ENCODE results near the gene PANK3.
A peak's percentile ranks its signal among the peaks of the same experiment; 100 is the strongest.
"Not testable (repeated sequence)": the region's sequence is repeated elsewhere in the genome, so short reads cannot be mapped to it uniquely, and the experiment has no call there.

The PANK3 gene

GRCh38 chr5:168591302-168592013, 12.3 kb upstream of the PANK3 start:
- DNase-seq, result no peak

DNA sequence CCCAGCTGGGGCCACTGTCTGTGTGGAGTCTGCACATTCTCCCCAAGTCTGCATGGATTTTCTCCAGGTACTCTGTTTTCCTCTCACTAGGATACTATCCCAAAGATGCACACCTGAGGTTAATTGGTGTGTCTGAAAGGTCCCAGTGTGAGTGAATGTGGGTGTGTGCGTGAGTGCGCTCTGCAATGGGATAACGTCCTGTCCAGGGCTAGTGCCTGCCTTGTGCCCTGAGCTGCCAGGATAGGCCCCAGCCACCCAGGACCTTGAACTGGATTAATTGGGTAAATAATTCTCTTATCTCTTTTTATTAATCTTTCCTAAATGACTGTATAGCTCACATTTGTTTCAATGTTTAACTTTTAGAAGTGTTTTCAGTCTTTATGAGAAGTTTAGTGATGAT, 11.5 kb upstream of the PANK3 start:
- no peak for DNase-seq

DNA sequence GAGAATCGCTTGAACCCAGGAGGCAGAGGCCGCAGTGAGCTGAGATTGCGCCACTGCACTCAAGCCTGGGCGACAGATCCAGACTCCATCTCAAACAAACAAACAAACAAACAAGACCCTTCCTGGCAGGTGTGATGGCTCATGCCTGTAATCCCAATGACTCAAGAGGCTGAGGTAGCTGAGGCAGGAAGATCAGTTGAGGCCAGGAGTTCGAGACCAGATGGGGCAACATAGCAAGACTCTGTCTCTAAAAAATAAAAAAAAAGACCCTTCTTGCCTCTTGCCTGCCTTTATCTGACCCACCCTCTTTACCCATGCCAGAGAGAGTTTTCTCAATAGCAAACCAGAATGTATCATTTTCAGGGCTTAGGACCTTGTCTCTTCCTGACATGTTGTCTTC, 8.8 kb upstream of the PANK3 start:
- no peak for DNase-seq

DNA sequence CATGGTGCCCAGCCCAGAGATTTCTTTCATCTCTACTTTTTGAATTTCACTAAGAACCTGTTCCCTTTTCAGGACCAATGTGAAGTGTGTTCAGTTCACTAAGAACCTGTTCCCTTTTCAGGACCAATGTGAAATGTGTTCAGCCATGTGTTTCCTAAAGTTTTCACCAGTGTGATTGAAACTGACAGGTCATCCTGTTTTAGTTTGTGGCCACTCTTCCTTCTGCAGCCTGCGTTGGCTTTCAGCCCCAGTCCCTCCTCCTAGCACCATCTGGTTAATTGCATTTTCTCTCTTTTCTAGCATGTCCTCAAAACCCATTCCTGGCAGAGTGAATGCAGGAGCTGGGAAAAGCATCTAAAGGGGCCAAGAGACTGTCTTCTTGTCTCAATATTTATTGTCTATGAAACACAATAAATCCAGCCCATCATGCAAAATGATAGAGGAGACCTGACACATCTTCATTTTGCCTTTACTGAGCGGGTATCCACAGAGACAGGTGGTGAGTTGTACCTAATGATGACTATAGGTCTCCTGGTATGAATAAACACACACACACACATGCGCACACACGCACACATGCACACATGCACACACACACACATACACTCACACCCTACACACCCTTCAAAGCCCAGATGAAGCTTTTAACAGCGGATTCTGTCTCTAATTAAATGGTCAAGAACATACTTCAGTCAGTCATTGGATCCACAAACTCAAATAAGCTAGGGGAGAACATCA, 6.1 kb upstream of the PANK3 start:
- DNase-seq, result no peak

DNA sequence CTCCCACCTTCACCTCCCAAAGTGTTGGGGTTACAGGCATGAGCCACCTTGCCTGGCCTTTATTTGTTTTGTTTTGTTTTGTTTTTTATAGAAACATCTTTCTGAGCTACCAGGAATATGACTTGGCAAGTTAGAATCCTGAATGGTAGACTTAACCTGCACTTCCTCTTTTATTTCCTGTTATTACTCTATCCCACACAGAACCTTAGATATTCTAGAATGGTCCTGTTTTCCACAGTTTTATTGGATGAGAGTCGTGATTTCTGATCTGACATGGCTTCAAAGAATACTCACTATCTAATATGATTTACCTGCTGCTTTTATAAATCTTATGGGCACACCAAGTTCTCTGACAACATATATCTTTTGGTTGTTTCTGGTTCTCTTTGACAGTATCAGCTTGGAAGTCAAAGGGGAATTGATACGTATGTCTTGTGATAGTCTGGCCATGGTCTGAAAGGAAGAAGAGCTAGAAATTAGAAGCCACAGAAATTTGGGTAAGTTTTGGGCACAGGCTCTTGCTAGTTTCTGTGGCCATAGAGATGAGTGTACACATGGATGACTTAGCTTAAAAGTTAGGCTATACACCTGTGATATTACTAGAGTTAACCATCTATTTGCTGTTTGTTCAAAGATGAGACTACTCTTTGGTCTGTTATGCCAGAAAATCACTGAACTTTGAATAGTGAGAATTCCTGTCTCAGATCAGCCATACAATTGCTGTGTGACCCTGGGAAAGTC, 4.7 kb upstream of the PANK3 start:
- DNase-seq, result no peak

GRCh38 chr5:168580814-168581469, 1.8 kb upstream of the PANK3 start:
- DNase-seq, result not testable (repeated sequence)

DNA sequence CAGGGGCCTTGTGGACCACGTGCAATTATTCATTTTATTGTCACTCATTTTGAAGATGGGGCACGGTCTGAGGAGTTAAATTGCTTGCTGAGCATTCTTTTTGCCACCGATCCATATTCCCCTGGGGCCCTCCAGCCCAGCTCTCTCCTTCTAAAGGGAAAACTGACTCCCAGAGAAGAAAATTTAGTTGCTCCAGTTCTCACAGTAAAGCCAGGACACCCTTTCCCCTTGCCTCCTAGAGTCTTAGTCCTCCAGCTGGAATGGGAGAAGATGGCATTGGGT, 1.0 kb upstream of the PANK3 start:
- DNase-seq, result no peak

DNA sequence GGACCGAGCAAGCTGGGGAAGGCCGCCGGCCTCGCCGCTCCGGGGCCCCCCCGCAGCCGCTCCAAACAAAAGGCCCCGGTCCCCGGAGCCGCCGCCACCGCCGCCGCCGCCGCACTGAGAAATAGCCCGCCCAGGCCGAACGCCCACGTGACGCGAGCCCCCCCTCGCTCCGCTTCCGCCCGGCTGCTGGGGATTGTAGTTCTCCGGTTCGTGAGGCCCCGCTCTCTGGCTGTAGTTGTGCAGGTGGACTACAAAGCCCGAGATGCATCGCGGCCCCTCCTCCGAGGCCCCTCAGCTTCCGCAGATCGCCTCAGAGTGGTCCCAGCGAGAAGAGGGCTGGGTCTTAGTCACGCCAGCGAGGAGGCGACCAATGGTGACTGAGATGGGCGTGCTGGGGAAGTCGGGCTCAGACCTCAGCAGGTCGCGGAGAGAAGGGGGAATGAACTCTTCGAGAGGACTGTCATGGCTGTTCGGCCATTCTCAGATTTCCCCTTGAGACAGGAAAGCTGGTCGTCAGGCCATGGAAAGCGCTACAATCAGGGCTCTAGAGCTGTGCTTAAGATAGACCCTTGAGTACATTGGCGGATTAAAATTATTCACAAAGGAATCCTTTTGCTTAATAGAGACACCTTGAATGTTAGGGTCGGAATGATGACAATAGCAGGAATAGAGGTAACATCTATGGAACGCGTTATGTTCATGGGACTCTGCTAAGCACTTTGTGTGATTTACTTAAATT, 489 bp upstream of the PANK3 start:
- DNase-seq, result peak; percentile 97

- DNase-seq, result no peak
Observed at GRCh38 chr5:168578006-168578405, 1.2 kb downstream of the PANK3 start.

DNA sequence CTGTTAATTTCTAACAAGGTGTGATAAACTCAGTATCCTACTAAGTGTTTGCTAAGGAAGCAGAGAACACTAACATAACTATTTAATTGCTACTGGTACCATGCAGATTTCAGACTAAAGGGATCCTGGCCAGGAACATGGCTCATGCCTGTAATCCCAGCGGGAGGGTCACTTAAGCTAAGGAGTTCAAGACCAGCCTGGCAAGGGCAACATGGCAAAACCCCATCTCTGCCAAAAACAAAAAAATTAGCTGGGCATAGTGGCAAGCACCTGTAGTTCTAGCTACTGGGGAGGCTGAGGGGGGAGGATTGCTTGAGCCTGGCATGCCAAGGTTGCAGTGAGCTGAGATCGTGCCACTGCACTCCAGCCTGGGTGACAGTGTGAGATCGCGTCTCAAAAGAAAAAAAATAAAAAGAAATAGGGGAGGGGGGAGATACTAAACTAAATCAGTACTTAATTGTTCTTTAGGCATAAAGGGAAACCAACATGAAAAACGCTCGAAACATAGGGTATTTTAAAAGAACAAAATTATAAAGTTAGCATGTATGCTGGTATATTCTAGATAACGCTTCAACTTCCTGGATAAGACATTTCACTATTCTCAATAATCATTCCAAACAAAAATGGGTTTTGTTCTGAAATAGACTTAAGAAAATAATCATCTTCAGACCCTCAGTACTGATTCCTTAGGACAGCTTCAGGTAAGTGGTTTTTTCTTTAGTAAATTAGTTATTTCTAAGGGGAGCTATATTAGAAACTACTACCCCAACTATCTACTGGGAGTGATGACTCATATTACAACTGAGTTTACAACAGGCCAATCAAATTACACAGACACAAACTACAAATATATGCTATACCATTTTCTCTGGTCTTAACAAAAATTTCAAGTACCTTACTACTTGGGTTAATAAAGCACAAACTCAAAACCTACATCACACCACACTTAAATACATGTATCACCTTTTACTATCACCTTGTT, 3.5 kb downstream of the PANK3 start:
- DNase-seq, result no peak

DNA sequence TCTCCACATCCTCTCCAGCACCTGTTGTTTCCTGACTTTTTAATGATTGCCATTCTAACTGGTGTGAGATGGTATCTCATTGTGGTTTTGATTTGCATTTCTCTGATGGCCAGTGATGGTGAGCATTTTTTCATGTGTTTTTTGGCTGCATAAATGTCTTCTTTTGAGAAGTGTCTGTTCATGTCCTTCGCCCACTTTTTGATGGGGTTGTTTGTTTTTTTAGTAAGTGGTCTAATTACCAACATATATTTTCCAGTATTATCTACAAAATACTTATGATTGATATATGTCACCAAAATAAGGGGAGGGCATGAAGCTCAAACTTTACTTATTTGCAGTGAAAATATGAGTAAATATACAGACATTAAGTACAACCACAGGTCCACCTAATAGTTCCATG, 5.0 kb downstream of the PANK3 start:
- not testable (repeated sequence) for DNase-seq

- DNase-seq, result not testable (repeated sequence)
Observed at GRCh38 chr5:168573663-168574062, 5.5 kb downstream of the PANK3 start.

DNA sequence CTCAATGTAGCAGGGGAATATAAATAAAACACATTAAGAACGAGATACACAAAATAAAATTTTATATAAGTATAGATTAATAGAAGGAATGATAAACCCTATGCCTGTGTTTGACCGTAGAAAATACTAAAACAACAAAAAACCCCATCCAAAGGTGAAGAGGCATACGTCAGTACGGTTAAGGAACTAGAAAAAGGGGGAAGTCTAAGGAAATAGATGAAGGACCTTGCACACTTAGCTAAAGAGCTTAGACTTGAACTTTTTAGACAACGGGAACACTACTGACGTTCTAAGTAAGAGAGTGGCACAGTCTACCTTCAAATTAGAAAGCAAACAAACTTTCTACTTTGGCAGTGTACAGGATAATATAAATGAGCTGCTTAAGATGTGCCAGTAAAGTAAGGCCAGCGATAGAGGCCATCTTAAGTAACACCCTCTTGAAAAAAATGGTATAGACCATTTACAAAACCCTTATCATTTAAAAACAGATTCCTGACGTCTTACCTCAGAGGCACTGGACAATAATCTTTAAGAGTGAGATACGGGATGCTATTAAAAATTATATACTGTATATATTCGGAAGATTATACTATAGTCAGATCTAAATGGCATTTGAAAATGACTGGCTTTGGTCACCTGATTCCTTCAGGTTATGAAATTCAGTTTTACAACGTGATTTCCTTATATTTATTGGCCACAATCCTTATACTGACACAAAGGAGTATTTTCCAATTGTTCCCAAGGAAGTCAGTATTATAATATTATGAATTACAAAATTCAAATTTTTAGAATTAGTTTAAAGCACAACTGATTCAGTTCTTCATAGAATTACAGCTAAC, 8.5 kb downstream of the PANK3 start:
- DNase-seq, result no peak

- DNase-seq, result no peak
Observed at GRCh38 chr5:168568738-168569137, 10.4 kb downstream of the PANK3 start.

- no peak for DNase-seq
Observed at GRCh38 chr5:168563959-168564358, 15.2 kb downstream of the PANK3 start.

DNA sequence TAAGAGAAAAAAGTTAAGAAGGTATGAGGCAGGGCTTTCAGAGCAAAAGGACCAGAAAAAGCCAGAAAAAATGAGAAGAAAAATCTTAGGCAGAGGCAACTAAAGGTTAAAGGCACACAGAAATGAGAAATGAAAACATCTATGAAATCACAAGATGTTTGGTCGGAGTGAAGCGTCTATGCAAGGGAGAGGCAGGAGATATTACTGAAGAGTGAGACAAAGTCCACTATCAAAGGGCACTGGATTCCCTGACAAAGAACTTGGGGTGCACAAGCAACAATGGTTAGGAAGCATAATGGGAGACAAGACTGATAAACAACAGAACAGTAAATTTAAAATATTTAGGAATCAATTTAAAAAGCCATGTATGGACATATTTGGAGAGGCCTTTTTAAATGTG, 16.9 kb downstream of the PANK3 start:
- no peak for DNase-seq

- no peak for DNase-seq
Observed at GRCh38 chr5:168557389-168557788, 21.8 kb downstream of the PANK3 start.

DNA sequence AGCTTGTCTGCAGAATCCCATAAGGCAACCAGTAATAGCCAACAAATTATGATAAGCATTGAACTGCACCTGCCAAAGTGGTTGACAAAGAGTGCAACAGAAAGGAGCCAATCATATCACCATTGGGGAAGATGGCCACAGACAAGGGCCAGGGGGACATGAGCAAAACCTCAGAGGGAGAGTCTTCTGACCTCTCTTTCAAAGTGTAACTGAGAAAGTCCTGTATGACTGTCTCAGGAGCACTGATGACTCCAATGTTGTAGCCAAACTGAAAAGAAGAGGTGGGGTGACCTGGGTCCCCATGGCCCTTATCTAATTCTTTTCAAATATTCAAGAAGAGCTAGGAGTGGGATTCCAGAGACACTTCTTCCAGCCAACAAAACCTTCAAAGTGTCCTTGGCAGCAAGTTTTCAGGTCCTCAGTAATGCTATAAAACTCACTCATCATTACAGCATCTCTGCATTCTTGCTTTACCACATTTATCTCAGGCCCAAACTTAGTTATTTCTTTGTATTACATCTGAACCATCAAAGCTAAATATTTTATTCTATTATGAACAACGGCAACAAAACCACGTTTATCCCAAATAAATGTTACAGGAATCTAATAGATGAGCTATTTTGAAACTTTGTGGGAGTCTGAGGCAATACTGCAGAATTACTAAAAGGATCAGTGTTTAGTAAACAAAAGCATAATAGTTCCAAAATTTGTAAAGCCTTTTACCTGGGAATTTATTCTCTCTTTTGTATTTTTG, 25.6 kb downstream of the PANK3 start:
- no peak for DNase-seq

- no peak for DNase-seq
Observed at GRCh38 chr5:168552146-168552545, 27.0 kb downstream of the PANK3 start.

- DNase-seq, result no peak
Observed at GRCh38 chr5:168550656-168551055, 28.5 kb downstream of the PANK3 start.

Measured in NCI-H774 (cell line).